GM15510 (cell line): Measurements from ENCODE around the gene ARID1B.
A peak's percentile ranks its signal among the peaks of the same experiment; 100 is the strongest.

Experiments used
- POLR2A ChIP-seq: IDR thresholded peaks from 3 replicates; pipeline ENCODE4 v1.6.1; 2011; ENCODE audit warnings: borderline replicate concordance; ENCODE audit not compliant: insufficient read length; ENCODE audit errors: extremely low read depth

The ARID1B gene

DNA sequence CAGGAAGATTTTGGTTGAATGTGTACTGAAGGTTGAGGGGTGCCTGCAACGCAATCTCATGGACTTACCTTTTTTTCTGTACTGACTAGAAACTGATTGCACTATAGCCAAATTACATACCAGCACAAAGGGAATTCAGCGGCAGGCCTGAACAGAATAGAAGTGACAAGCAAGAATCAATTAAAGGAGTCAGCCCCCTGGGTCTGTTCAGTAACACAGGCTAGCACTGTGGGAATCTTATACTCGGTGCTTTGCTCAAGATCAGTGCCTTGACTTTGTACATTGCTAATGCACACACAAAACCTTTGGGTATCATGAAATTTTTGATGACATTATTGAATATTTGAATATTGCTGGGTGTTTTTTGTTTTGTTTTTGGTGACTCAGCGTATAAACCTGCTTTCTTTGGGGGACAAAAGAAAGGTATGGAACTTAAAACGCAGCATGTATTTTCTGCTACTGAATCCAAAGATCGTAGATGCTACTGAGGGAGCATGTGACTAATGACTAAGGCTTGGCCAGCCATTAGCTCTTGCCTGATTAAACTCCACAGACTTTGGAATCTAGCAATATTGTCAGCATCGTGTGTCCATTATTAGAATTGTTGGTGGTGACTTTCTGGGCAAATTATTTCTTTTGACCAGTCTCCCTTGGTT, 236.6 kb downstream of the ARID1B start:
- TF ChIP-seq POLR2A = no peak

DNA sequence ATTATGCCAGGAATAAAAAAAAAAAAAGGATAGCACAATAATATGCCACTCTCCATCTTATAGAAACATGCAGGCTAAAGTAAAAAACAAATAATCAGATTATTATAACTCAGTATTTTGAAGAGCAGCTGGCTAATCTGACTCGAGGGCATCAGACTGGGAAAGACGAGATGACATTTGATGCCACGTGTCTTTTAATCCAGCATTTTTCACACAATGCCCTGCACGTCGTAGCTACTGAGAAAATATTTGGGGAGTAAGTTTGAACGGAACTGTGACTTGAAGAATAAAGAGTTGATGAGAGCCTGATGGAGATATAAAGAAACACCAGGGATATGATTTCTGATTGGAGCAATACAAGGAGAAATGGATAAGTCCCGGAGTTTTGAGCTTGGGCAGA, 237.7 kb downstream of the ARID1B start:
- no peak for TF ChIP-seq POLR2A

DNA sequence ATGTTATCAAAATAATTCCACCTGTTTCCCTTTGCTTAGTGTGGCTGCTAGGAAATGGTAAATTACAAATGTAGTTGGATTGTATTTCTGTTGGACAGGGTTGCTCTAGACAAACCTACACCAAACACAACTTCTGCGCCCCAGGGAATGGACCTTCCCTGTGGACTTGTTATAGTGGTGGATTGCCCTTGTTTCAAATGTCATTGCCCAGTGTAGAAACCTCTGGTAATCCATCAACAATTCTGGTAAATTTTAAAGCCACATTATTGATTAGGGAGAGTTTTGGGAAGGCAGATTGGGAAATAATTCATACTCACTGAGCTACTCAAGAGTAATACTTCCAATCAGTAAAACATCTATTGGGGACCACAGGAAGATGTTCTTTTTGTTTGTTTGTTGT, 239.8 kb downstream of the ARID1B start:
- TF ChIP-seq POLR2A = no peak

DNA sequence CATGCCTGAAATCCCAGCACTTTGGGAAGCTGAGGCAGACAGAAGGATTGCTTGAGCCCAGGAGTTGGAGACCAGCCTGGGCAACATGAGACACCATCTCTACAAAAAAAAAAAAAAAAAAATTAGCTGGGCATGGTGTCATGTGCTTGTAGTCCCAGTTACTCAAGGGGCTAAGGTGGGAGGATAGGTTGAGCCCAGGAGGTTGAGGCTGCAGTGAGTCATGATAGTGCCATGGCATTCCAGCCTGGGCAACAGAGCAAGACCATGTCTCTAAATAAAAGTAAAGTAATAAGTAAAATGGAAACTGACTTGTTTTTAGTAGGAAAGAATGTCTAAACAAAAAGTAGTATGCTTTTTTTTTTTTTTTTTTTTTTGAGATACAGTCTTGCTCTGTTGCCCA, 240.7 kb downstream of the ARID1B start:
- no peak for TF ChIP-seq POLR2A

DNA sequence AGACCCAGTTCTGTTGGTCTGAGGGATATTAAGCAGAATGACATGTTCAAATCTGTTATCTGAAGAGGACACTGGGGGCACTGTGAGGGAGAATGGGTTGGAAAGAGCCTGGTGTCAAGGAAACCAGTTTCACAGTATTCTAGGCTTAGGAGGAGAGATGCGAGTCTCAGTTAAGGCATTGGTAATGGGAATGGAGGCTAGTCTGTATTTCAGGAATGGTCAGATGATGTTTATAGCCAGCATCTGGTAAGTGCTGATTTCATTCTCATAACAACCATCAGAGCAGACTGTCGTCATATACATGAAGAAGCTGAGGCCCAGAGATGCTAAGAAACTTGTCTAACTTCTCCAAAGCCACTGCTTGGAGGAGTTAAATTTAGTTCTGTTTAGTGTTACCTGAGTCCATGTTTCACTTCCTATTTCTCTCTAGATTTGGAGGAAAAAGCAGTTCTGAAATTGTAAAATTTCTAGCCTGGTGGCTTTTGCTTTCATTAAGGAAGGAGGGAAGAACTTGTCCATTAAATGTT, 242.0 kb downstream of the ARID1B start:
- no peak for TF ChIP-seq POLR2A

DNA sequence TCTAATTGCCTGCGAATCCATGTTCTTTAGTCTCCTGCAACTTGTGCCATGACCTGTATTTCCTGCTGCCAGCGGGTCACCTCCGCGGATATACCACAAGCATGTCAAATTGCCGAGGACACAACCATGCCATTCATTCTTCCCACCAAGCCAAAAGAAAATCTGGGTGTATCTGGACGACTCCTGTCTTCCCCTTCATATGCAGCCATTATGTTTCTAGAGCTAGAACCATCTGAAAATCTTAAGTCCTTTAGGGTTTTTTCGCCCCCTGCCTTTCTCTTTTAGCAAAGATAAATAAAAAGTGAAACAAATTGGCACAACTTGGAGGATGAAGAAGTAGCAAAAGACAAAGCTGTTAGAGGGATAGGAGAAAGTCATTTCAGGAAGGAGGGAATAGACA, 242.6 kb downstream of the ARID1B start:
- TF ChIP-seq POLR2A = no peak

DNA sequence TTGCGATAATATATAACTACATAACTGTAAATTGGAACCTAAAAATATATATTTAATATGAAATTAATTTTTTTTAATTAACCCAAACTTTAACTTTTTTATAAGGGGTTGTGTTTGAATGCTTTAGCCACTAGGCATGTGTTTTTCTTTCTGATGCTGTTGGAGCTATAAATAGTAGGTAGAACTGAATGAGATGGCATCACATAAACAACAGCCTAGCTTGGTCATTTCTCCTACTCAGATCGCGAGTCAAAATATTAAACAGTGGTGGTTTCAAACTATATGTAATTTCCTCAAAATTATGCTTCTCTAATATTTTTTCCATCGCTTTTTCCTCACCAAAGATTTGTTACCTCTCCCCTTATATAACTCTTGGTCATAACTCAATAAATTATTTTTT, 243.2 kb downstream of the ARID1B start:
- no peak for TF ChIP-seq POLR2A

DNA sequence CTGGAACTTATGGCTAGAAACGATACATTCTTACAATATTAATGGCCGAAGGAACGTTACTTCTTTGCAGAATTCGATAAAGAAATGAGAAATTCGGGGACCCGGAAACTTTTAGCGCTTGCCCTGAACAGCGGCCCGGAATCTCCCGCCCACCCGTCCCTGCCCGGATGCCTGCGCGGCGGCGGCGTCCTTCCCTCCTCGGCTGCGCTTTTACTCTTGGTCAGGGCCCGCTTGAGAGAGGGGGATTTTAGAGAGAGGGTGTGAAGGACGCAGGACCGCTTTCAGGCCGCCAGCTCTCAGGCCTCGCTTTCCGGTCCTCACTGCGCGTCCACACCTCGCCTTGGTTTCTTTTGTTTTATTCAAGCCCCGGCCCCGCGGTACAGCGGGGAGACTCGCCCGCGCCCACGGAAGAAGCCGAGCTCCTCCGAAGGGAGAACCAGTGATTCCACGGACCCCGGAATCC, 243.7 kb downstream of the ARID1B start:
- no peak for TF ChIP-seq POLR2A

DNA sequence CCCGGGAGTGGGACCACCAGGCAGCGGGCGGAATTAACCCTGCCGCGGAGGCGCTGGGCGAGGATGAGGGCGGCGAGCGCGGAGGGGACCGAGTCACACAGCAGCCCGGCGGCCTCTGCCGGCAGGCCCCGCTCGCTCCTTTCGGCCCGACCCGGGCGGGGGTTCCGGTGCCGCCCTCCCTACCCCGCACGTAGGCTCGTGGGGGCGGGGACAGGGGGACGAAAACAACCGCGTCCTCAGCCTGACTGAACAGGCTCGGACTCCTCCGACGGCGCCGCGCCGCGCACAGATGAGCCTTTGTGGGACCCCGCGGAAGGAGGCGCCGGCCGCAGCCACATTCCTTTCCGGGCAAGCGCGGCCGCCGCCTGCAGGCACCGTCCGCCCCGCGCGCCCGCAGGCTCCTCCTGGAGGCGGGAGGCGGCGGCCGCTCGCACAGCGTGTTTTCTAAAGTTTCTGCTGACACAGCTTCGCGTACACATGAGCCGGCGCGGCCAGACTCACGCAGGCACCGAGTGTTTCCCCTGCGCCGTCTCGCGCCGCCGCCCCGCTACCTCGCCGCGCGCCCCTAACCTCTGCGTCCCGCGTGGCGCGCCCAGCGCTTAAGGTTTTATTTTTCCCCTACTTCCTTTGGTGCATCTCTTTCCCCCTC, 244.3 kb downstream of the ARID1B start:
- peak; percentile 89 for TF ChIP-seq POLR2A

DNA sequence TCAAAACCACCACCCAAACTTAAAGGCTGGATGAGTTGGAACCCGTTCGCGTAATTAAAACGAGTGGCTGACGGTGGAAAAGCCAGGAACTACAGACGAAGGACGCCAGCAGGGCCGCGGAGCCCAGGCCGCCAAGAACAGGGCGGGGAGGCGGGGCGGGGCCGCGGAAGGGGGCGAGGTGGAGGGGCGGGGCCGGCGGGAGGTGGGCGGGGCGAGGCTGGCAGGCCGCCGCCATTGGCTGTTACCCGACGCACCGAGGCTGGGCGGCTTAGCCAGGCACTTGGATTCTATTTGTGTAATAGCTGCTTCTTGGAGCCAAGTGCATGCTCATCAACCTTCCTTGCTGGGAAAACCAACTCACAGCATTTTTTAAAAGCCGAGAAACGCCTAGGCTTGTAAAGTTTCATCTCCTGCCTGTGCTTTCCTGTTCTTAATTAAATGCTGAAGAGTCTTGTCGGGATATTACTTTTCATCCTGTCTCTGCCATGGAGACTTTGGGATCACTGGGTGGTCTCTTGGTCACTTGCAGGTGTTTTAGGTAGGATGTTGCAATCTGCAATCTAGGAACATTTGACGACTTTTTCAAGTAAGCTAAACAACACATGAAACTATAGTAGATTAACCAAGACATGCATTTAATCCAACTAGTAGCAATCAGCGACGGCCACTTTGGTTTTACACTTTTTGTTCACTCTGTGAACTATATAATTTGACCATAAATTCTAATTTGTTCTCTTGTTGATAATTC, 245.0 kb downstream of the ARID1B start:
- no peak for TF ChIP-seq POLR2A

DNA sequence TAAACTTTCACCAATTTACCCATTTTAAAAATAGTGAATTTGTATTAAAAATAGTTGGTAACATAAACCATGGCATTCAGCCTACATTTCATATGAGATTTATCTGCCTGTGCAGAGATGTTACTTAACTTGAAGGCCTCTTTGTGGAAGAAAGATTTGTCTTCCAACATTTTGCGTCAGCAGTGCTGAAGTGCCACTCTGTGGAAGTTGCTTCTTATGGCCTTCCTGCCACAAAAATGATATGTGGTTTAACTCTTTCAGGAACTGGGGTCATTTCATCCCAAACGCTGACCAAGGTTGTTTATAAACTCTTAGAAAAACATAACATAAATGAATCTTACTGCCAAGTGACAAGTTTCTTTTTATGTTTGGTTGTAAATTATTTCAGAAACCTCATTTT, 246.8 kb downstream of the ARID1B start:
- no peak for TF ChIP-seq POLR2A

DNA sequence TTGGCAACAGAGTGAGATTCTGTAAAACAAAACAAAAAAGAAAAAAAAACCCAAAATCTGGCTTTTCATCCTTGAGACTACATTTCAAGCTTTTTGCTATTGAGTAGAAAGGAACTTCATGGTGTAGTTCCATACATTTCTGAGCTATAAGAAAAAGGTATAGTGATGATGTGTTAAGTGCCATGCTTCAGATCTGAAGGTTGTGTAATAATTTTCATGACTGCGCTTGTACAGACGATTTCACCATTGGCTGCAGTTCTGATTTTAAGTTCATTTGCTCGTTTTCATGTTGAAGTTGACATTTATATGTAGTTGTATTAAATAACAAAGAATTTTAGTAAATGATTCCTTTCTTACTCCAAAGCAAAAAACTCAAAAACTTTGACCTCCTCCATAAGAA, 247.6 kb downstream of the ARID1B start:
- no peak for TF ChIP-seq POLR2A

DNA sequence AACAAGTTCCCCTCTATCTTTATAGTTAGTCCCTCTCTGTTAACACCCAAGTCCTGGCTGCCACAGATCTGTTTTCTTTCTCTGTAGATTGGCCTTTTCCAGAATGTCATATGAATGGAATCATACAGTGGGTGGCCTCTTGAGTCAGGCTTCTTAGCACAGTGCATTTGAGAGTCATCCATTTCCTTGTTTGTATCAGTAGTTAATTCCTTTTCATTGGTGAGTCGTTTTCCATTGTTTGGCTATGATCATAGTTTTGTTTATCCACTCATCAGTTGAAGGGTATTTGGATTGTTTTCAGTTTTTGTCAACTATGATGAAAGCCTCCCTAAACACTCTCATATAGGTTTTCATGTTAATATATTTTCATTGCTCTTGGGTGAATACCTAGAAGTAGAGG, 248.3 kb downstream of the ARID1B start:
- no peak for TF ChIP-seq POLR2A

DNA sequence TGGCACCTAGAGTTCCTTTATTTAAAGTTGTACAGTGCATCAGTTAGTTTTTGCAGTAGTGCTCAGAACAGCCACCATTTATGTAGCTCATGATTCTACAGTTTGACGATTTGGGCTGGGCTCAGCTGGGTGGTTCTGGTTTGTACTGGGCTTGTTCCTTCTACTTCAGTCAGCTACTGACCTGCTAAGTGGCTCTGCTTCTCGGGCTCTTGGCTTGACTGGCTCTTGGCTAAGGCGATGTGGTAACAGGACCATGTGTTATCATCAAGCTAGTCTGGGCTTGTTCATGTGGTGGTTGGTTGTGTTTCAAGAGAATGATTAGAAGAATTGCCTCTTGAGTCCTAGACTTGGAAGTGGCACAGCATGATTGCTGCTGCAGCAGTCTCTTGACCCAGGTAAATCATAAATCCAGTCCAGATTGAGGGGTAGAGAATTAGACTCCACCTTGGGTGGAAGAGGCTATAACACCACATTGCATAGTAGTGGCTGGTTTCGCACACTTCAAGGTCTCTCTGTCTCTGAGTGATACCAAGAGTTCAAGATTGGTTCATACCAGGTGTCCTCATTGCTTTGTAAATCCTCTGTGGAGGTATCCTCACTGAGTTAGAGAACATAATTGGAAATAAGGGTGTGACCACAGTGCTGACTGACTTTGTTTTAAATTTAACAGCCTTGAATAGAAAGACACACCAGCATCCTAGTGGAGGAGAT, 253.0 kb downstream of the ARID1B start:
- no peak for TF ChIP-seq POLR2A

DNA sequence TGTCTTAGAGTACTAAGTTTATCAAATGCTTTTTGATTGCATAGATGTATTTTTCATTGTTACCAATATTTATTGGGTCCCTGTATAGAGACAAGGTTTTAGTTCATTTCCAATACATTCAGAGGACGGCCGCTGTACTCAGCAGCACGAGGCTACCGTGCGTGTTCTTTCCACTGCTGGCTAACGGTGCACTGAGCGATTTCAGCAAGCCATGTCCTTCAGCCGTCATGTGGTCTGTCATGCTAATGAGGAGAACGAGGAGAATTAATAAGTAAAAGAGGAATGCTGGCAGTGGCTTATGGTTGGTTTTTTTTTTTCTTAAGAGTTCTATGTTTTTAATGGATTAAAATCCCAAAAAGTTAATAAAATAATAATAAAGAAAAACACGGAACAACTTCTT, 253.6 kb downstream of the ARID1B start:
- TF ChIP-seq POLR2A = no peak
